ENCODE measurements around the gene USP51.
A peak's percentile ranks its signal among the peaks of the same experiment; 100 is the strongest.
"Not testable (repeated sequence)": the region's sequence is repeated elsewhere in the genome, so short reads cannot be mapped to it uniquely, and the experiment has no call there.

USP51 gene

GRCh38 chrX:55464050-55464449 is 25.6 kb downstream of the USP51 start:
- DNase-seq, result not testable (repeated sequence)

- DNase-seq, result not testable (repeated sequence)
Measured at GRCh38 chrX:55459926-55460325, 29.7 kb downstream of the USP51 start.

GRCh38 chrX:55459426-55459825 is 30.2 kb downstream of the USP51 start:
- DNase-seq, result not testable (repeated sequence)

- not testable (repeated sequence) for DNase-seq
Measured at GRCh38 chrX:55455708-55456107, 33.9 kb downstream of the USP51 start.

- DNase-seq, result no peak
Measured at GRCh38 chrX:55452833-55453124, 36.9 kb downstream of the USP51 start.

GRCh38 chrX:55451990-55452832 is 37.4 kb downstream of the USP51 start, which contains the start of gene MAGEH1:
MAGEH1 (plus strand) TSS chrX:55452127; CDS start chrX:55452375, 248 bp downstream.
- DNase-seq, result peak; percentile 18

GRCh38 chrX:55451626-55451989 is 38.0 kb downstream of the USP51 start:
- no peak for DNase-seq

GRCh38 chrX:55451141-55451540 is 38.5 kb downstream of the USP51 start:
- no peak for DNase-seq

GRCh38 chrX:55450259-55450658 is 39.4 kb downstream of the USP51 start:
- DNase-seq, result no peak

GRCh38 chrX:55443468-55443867 is 46.2 kb downstream of the USP51 start:
- not testable (repeated sequence) for DNase-seq
